ENCODE results near the gene EIF5A. TPM values are rescaled to one million over a fixed set of nuclear protein-coding genes. Genes with fewer than 3 reads are reported as not detected.

Gene EIF5A
- total RNA-seq, 4 donors from 2014 or later: 145 to 214 (median 204) TPM

GRCh38 chr17:7352503-7352889 lies 45.1 kb downstream of the EIF5A start:
- peaks cover 24 to 77% (median 71%) of the 10 kb centered on the region in 4 donors for H3K4me1 ChIP-seq
- intact Hi-C loops (cut with DNase I): loop anchor here (5.0 kb wide), 1 partner anchor 50 kb away; the partner anchor contains the start of gene TMEM256
- WGBS: 18% methylated on average over 10 of the region's 10 CpGs

GRCh38 chr17:7352910-7353635 lies 45.6 kb downstream of the EIF5A start:
- Histone ChIP-seq H3K4me3 (peak overlapping the region; percentile 86 to 98 (median 90)), H3K27ac (replicated peaks in 1 of 4) (peak overlapping the region; percentile 98 to 100 (median 99)), H3K4me1 (peaks cover 24 to 76% (median 70%) of the 10 kb centered on the region in 4 donors), H3K9me3 (no peaks in the 10 kb centered on the region), H3K36me3 (no peaks in the 10 kb centered on the region), H3K27me3 (no peaks in the 10 kb centered on the region)
- intact Hi-C loops (cut with DNase I): loop anchor here (5.0 kb wide), 1 partner anchor 49 kb away; the partner anchor contains the start of gene TMEM256
- WGBS: 86% methylated on average over 25 of the region's 37 CpGs
- no peak for DNase-seq (ENCODE audit: extremely low spot score)
- TF ChIP-seq EP300 (IDR thresholded peaks at IDR 0.05) (no peak), POLR2A (IDR thresholded peaks at IDR 0.05; ENCODE audit: low read depth) (no peak), POLR2AphosphoS5 (IDR thresholded peaks at IDR 0.05) (no peak)
- TF ChIP-seq, protein P1, sequence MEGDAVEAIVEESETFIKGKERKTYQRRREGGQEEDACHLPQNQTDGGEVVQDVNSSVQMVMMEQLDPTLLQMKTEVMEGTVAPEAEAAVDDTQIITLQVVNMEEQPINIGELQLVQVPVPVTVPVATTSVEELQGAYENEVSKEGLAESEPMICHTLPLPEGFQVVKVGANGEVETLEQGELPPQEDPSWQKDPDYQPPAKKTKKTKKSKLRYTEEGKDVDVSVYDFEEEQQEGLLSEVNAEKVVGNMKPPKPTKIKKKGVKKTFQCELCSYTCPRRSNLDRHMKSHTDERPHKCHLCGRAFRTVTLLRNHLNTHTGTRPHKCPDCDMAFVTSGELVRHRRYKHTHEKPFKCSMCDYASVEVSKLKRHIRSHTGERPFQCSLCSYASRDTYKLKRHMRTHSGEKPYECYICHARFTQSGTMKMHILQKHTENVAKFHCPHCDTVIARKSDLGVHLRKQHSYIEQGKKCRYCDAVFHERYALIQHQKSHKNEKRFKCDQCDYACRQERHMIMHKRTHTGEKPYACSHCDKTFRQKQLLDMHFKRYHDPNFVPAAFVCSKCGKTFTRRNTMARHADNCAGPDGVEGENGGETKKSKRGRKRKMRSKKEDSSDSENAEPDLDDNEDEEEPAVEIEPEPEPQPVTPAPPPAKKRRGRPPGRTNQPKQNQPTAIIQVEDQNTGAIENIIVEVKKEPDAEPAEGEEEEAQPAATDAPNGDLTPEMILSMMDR (IDR thresholded peaks at IDR 0.05): no peak

More at GRCh38 chr17:7352503-7352889, 45.1 kb downstream of the EIF5A start:
- peak overlapping the region; percentile 86 to 98 (median 90) for H3K4me3 ChIP-seq
- H3K27ac ChIP-seq (replicated peaks in 1 of 4): peak overlapping the region; percentile 98 to 100 (median 99)
- DNase-seq (ENCODE audit: extremely low spot score): no peak
- TF ChIP-seq, protein P1 (IDR thresholded peaks at IDR 0.05): no peak
- TF ChIP-seq EP300 (IDR thresholded peaks at IDR 0.05) (no peak), POLR2A (IDR thresholded peaks at IDR 0.05; ENCODE audit: low read depth) (no peak), POLR2AphosphoS5 (IDR thresholded peaks at IDR 0.05) (no peak)
- no peaks in the 10 kb centered on the region for H3K36me3 ChIP-seq
- no peaks in the 10 kb centered on the region for H3K27me3 ChIP-seq
- no peaks in the 10 kb centered on the region for H3K9me3 ChIP-seq

DNA sequence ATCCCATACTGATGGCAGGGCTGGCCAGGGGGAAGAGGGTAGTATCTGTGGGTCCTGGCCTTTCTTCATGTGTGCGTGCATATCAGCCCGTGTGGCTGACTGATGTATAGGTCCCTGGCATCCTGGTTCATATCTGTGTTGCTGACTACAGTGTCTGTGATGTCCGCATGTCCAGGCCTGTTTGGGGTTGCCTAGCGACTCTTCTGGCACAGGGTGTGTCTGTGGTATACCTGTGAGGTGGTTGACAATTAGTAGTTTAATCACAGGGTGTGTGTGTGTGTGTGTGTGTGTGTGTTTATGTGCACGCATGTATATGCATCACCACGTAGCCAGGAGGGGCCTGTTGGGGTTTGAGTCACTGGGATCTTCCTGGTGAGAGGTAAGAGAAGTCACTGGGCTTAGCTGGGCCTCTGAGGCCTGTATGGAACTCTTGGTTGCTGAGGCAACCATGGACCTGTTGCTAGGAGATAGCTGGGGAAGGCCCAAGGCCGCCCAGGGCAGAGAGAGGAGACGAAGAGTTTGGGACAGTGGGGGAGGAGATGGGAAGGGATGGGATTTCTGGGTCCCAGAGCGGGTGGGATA lies 46.9 kb downstream of the EIF5A start:
- intact Hi-C loops (cut with DNase I): loop anchor here (2.0 to 5.0 kb wide), 2 partner anchors 48 to 206 kb away; partner anchors contain the start of genes SENP3 and TMEM256
- Histone ChIP-seq H3K9me3 (no peaks in the 10 kb centered on the region), H3K27ac (replicated peaks in 1 of 4) (peak overlapping the region in 2 of 4 donors; percentile 75 to 98), H3K27me3 (no peaks in the 10 kb centered on the region), H3K4me3 (no peak overlapping the region), H3K4me1 (peaks cover 20 to 64% (median 61%) of the 10 kb centered on the region in 4 donors), H3K36me3 (no peaks in the 10 kb centered on the region)
- DNase-seq (ENCODE audit: extremely low spot score): no peak
- TF ChIP-seq, protein P1 (IDR thresholded peaks at IDR 0.05): no peak
- TF ChIP-seq POLR2A (IDR thresholded peaks at IDR 0.05; ENCODE audit: low read depth) (no peak), EP300 (IDR thresholded peaks at IDR 0.05) (no peak), POLR2AphosphoS5 (IDR thresholded peaks at IDR 0.05) (no peak)
- 69% methylated on average over 8 of the region's 9 CpGs for WGBS

GRCh38 chr17:7355053-7355452 lies 47.6 kb downstream of the EIF5A start, which contains the start of gene TMEM95:
TMEM95 (plus strand) TSS chr17:7355156; CDS start chr17:7355205, 49 bp downstream.
- Histone ChIP-seq H3K4me3 (peak within 1 kb of the TSS in 2 of 4 donors; percentile 13 to 23), H3K27me3 (no peaks in the 10 kb centered on the region), H3K4me1 (peaks cover 15 to 57% (median 54%) of the 10 kb centered on the region in 4 donors), H3K36me3 (no peaks in the 10 kb centered on the region), H3K9me3 (no peaks in the 10 kb centered on the region), H3K27ac (replicated peaks in 1 of 4) (peak within 1 kb of the TSS; percentile 1 to 98 (median 60))
- TF ChIP-seq, protein P1 (IDR thresholded peaks at IDR 0.05): no peak
- TF ChIP-seq EP300 (IDR thresholded peaks at IDR 0.05): no peak
- peak in 1 of 2 donors; percentile 52 for TF ChIP-seq POLR2AphosphoS5 (IDR thresholded peaks at IDR 0.05)
- TF ChIP-seq POLR2A (IDR thresholded peaks at IDR 0.05; ENCODE audit: low read depth): no peak
- DNase-seq (ENCODE audit: extremely low spot score): no peak
- intact Hi-C loops (cut with DNase I): loop anchor here (2.0 kb wide), 1 partner anchor 206 kb away; the partner anchor contains the start of gene SENP3
- no CpG with 5 or more reads among the region's 10 CpGs for WGBS
